H1 (cell line): ENCODE data around the gene SPTBN1. TPM values are rescaled to one million over a fixed set of nuclear protein-coding genes. Genes with fewer than 3 reads are reported as not detected.

ENCODE experiments used
- CTCF ChIA-PET: fragments of 300-600 bp; sonication (Branson Sonifier 250); formaldehyde crosslinking; loops from one replicate; lab custom pipeline; 2021; ENCODE audit not compliant: partially characterized antibody; lab: Charles Lee
- POLR2A ChIA-PET: fragments of 300-600 bp; sonication (Branson Sonifier 250); formaldehyde crosslinking; loops from one replicate; lab custom pipeline; 2021; ENCODE audit warnings: inconsistent platforms; ENCODE audit not compliant: partially characterized antibody; lab: Charles Lee
- DNase-seq, 2 experiments: peaks; one replicate each; pipeline versions ENCODE4 v3.0.0 to v3.0.0-alpha.2; 2010 to 2022; ENCODE audit warnings: low spot score in 2 of 2, low read depth in 1 of 2, mixed read lengths in 1 of 2
- FAIRE-seq: peaks from 2 replicates; lab custom pipeline; 2011; peaks lifted over from hg19 to GRCh38; lab: Jason Lieb, UNC
- H2AFZ ChIP-seq: 2 replicates; pipeline ENCODE4 v1.8.1; 2012; ENCODE audit warnings: low read length, inconsistent platforms
- H2AK5ac ChIP-seq: 2 replicates; pipeline ENCODE4 v1.6.1; 2013; ENCODE audit warnings: low read depth, low read length
- H2BK120ac ChIP-seq: replicated peaks from 2 replicates; pipeline ENCODE3; 2013; ENCODE audit warnings: low read depth, low read length, inconsistent platforms
- H2BK12ac ChIP-seq: 2 replicates; pipeline ENCODE4 v1.6.1; 2013; ENCODE audit warnings: low read depth, low read length
- H2BK15ac ChIP-seq: 2 replicates; pipeline ENCODE4 v1.6.1; 2013; ENCODE audit warnings: low read length
- H2BK20ac ChIP-seq: 2 replicates; pipeline ENCODE4 v1.6.1; 2013; ENCODE audit warnings: low read length
- H2BK5ac ChIP-seq: 2 replicates; pipeline ENCODE4 v1.6.1; 2013; ENCODE audit warnings: low read depth, low read length
- H3K14ac ChIP-seq: 2 replicates; pipeline ENCODE4 v1.6.1; 2013; ENCODE audit warnings: inconsistent platforms; ENCODE audit not compliant: insufficient read length
- H3K18ac ChIP-seq: 2 replicates; pipeline ENCODE4 v1.6.1; 2013; ENCODE audit warnings: low read length; ENCODE audit errors: extremely low read depth
- H3K23ac ChIP-seq: 2 replicates; pipeline ENCODE4 v1.6.1; 2013; ENCODE audit warnings: inconsistent platforms; ENCODE audit not compliant: insufficient read length
- H3K23me2 ChIP-seq: 2 replicates; pipeline ENCODE4 v1.6.1; 2013; ENCODE audit warnings: low read depth, low read length
- H3K27ac ChIP-seq: 2 replicates; pipeline ENCODE4 v1.6.1; 2011; ENCODE audit warnings: low read depth, low read length, inconsistent platforms
- H3K27me3 ChIP-seq, 4 experiments: replicated peaks in 1 of 4; 1 replicate in 1 of 4; 2 replicates in 3 of 4; pipeline versions ENCODE4 v1.6.1 to v1.8.1; 2011 to 2013; ENCODE audit warnings: low read length in 3 of 4, mild to moderate bottlenecking in 3 of 4, inconsistent platforms in 2 of 4, mixed read lengths in 2 of 4, moderate library complexity in 1 of 4; ENCODE audit not compliant: control insufficient read depth in 3 of 4, insufficient read depth in 3 of 4; ENCODE audit errors: extremely low read depth in 1 of 4
- H3K36me3 ChIP-seq, 4 experiments: 2 replicates each; pipeline versions ENCODE4 v1.6.1 to v1.8.1; 2011 to 2013; ENCODE audit warnings: mild to moderate bottlenecking in 4 of 4, low read length in 3 of 4, moderate library complexity in 2 of 4, control low read depth in 1 of 4, inconsistent platforms in 1 of 4; ENCODE audit not compliant: insufficient read depth in 4 of 4, control insufficient read depth in 2 of 4
- H3K4ac ChIP-seq: replicated peaks from 2 replicates; pipeline ENCODE3; 2013; ENCODE audit warnings: low read length, low read depth, mixed read lengths, inconsistent platforms; ENCODE audit not compliant: insufficient read length
- H3K4me1 ChIP-seq, 4 experiments: replicated peaks in 1 of 4; 1 replicate in 1 of 4; 2 replicates in 3 of 4; pipeline versions ENCODE4 v1.6.1 to v1.8.1; 2011 to 2013; ENCODE audit warnings: low read length in 3 of 4, inconsistent platforms in 2 of 4, mixed read lengths in 1 of 4; ENCODE audit not compliant: insufficient read depth in 4 of 4, control insufficient read depth in 3 of 4
- H3K4me2 ChIP-seq, 2 experiments: 2 replicates each; pipeline versions ENCODE4 v1.6.1 to v1.8.1; 2011 to 2013; ENCODE audit warnings: low read depth in 2 of 2, low read length in 2 of 2, control low read depth in 1 of 2, inconsistent platforms in 1 of 2, mild to moderate bottlenecking in 1 of 2; ENCODE audit not compliant: insufficient read depth in 1 of 2
- H3K4me3 ChIP-seq, 4 experiments: fragments of 200-600, 300-600 bp in 1 of 4; sonication (generic), shearing (Covaris generic), sonication (Bioruptor Twin) in 1 of 4; 2 replicates each; pipeline versions ENCODE4 v1.5.1 to v1.8.1; 2011 to 2016; ENCODE audit warnings: low read length in 4 of 4, low read depth in 3 of 4, control low read depth in 2 of 4, inconsistent platforms in 2 of 4, mild to moderate bottlenecking in 2 of 4, mixed read lengths in 1 of 4, moderate library complexity in 1 of 4; ENCODE audit not compliant: insufficient read depth in 2 of 4; ENCODE audit errors: extremely low read depth in 1 of 4
- H3K56ac ChIP-seq: replicated peaks from 2 replicates; pipeline ENCODE3; 2013; ENCODE audit warnings: low read depth, mild to moderate bottlenecking, mixed read lengths, low read length, inconsistent platforms; ENCODE audit not compliant: insufficient read length
- H3K79me1 ChIP-seq: 2 replicates; pipeline ENCODE4 v1.6.1; 2013; ENCODE audit warnings: low read depth, low read length, control low read depth
- H3K79me2 ChIP-seq, 2 experiments: 2 replicates each; pipeline versions ENCODE4 v1.6.1 to v1.8.1; 2012 to 2013; ENCODE audit warnings: low read length in 2 of 2, mild to moderate bottlenecking in 2 of 2, inconsistent platforms in 1 of 2; ENCODE audit not compliant: insufficient read depth in 2 of 2, control insufficient read depth in 1 of 2
- H3K9ac ChIP-seq, 4 experiments: replicated peaks in 1 of 4; 1 replicate in 1 of 4; 2 replicates in 3 of 4; pipeline versions ENCODE4 v1.6.1 to v1.8.1; 2011 to 2013; ENCODE audit warnings: low read depth in 3 of 4, low read length in 3 of 4, control low read depth in 2 of 4, mild to moderate bottlenecking in 2 of 4, moderate library complexity in 2 of 4, inconsistent platforms in 1 of 4; ENCODE audit errors: extremely low read depth in 1 of 4
- H3K9me3 ChIP-seq, 2 experiments: 2 replicates each; pipeline versions ENCODE4 v1.6.1 to v1.8.1; 2012 to 2013; ENCODE audit warnings: mild to moderate bottlenecking in 2 of 2, moderate library complexity in 2 of 2, control low read depth in 1 of 2, inconsistent platforms in 1 of 2, low read depth in 1 of 2, low read length in 1 of 2, mixed read lengths in 1 of 2; ENCODE audit not compliant: insufficient read depth in 2 of 2
- H4K20me1 ChIP-seq, 2 experiments: replicated peaks in 1 of 2; 2 replicates each; pipeline versions ENCODE3 to v1.8.1; 2011 to 2013; ENCODE audit warnings: inconsistent platforms in 2 of 2, low read length in 2 of 2, mild to moderate bottlenecking in 1 of 2; ENCODE audit not compliant: insufficient read depth in 2 of 2, control insufficient read depth in 1 of 2
- H4K5ac ChIP-seq: 2 replicates; pipeline ENCODE4 v1.6.1; 2013; ENCODE audit warnings: low read length, low read depth, mixed read lengths, inconsistent platforms; ENCODE audit not compliant: insufficient read length
- H4K8ac ChIP-seq: 2 replicates; pipeline ENCODE4 v1.8.0; 2013; ENCODE audit warnings: mild to moderate bottlenecking, moderate library complexity, low read length, inconsistent platforms; ENCODE audit not compliant: insufficient read depth; ENCODE audit errors: extremely low read depth
- H4K91ac ChIP-seq: replicated peaks from 2 replicates; pipeline ENCODE3; 2013; ENCODE audit warnings: low read length, mixed read lengths, inconsistent platforms; ENCODE audit not compliant: insufficient read length
- PHF8 ChIP-seq: fragments of 200-600 bp; sonication (generic); conservative IDR thresholded peaks from 2 replicates; pipeline ENCODE4 v1.7.1; 2012; ENCODE audit warnings: low read depth, mild to moderate bottlenecking, inconsistent platforms, low read length, moderate library complexity
- RFX5 ChIP-seq: IDR thresholded peaks from 2 replicates; pipeline ENCODE4 v1.6.1; 2011; ENCODE audit warnings: low read depth, low read length, improper control_type of control experiment, borderline replicate concordance
- WGBS, 2 experiments: shearing (Covaris generic) in 1 of 2; methylation state at CpG; one replicate each; pipeline versions ENCODE4 v1.1.6 to v1.1.7; 2013 to 2015; ENCODE audit warnings: low lambda C conversion rate in 2 of 2, mixed read lengths in 2 of 2, inconsistent platforms in 1 of 2, low coverage in 1 of 2, missing lambda C conversion rate in 1 of 2; ENCODE audit not compliant: insufficient replicate concordance in 2 of 2, insufficient coverage in 1 of 2, insufficient read length in 1 of 2; ENCODE audit errors: extremely low coverage in 1 of 2, missing lambda C conversion rate in 1 of 2; 5-methylcytosine and 5-hydroxymethylcytosine counted together
- polyA plus RNA-seq, 7 experiments: library from polyadenylated mRNA; depleted of rRNA in 3 of 7; stranded (reverse) in 5 of 7; unstranded in 2 of 7; fragments of >200 nt in 5 of 7; fragments of 200-250 nt in 2 of 7; gene quantifications; 1 replicate in 5 of 7; 2 replicates in 1 of 7; 4 replicates in 1 of 7; pipeline versions ENCODE4 v1.2.1 to v1.2.3, GENCODE V29; 2011 to 2013; ENCODE audit warnings: missing spikeins in 2 of 7, mixed read lengths in 2 of 7
- total RNA-seq: library from RNA; stranded (reverse); fragmentation: NEBNext Ultra II Directional; extraction: Animal tissue kit (Norgen Biotek cat#: 25700); gene quantifications from 2 replicates; pipeline ENCODE4 v1.2.1, GENCODE V29; 2021

SPTBN1 gene
- total and polyA plus RNA-seq, 2 of the 8 experiments (the other 6 are each of a cell fraction or from before 2014, with no cell fraction given): 31.8 to 180 TPM

DNA sequence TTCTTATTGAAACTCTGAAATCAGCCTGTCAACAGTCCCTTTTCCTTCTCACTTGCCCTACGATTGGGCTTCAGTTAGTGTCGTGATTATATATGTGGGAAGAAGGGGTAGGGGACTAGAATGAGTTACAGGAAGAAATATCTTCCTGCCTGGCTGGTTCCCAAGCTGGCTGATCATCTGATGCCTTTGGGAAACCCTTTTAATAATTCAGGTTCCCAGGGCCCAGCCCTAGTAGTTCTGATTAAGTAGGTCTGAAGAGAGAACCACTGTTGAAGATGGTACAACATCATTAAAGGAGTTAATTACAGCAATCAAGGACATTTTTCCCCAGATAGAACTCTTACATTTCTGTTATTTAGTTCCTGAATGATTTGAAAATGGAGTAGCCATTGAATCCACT, 157.3 kb downstream of the SPTBN1 start:
- Histone ChIP-seq H2AFZ (no peak overlapping the region), H3K79me2 (peaks cover 5 to 54% of the 10 kb centered on the region in 2 experiments), H3K4ac (no peak overlapping the region), H3K4me3 (no peak overlapping the region), H3K14ac (no peak overlapping the region), H3K4me2 (no peak overlapping the region), H4K91ac (no peak overlapping the region), H2BK12ac (no peak overlapping the region), H3K18ac (no peak overlapping the region), H3K9ac (no peak overlapping the region), H3K56ac (no peak overlapping the region), H3K27ac (no peak overlapping the region), H3K27me3 (no peaks in the 10 kb centered on the region), H2BK120ac (no peak overlapping the region), H3K36me3 (peaks cover 9 to 48% (median 24%) of the 10 kb centered on the region in 4 experiments; a peak in 7 of 8 replicates), H4K8ac (no peak overlapping the region), H3K23me2 (no peaks in the 10 kb centered on the region), H3K23ac (no peak overlapping the region), H2BK5ac (no peak overlapping the region), H4K20me1 (peaks cover 4 to 10% of the 10 kb centered on the region in 2 experiments), H3K9me3 (no peaks in the 10 kb centered on the region), H3K79me1 (peaks cover 10% of the 10 kb centered on the region; the same call in 1 of the 2 replicates), H3K4me1 (peaks cover 0 to 6% (median 1%) of the 10 kb centered on the region in 4 experiments; a peak in 3 of 7 replicates), H4K5ac (no peak overlapping the region), H2BK15ac (no peak overlapping the region), H2AK5ac (no peak overlapping the region), H2BK20ac (no peak overlapping the region)
- ChIA-PET POLR2A (interaction anchor here (0.8 kb wide), 1 partner anchor 54 kb away, joined by 3 read pairs; no protein-coding TSS in a partner anchor), CTCF (interaction anchor here (1.1 to 1.2 kb wide), 2 partner anchors 9 to 89 kb away, joined by 3 to 5 read pairs; no protein-coding TSS in a partner anchor)
- 97% methylated on average over 2 of the region's 2 CpGs; no CpG with 5 or more reads in 1 of the 2 experiments for WGBS, 2 experiments
- DNase-seq (no peak), FAIRE-seq (no peak)
- TF ChIP-seq PHF8: no peak
- TF ChIP-seq RFX5: no peak
